ENCODE results near the gene TFDP2. TPM values are rescaled to one million over a fixed set of nuclear protein-coding genes. Genes with fewer than 3 reads are reported as not detected.
"Not testable (repeated sequence)": the region's sequence is repeated elsewhere in the genome, so short reads cannot be mapped to it uniquely, and the experiment has no call there.

The TFDP2 gene
- total and polyA plus RNA-seq, 4 donors: 22.9 to 57.2 (median 34.5) TPM

- no peak overlapping the region for H3K27ac ChIP-seq (ENCODE audit: low read depth, low read length)
- no peak for DNase-seq (ENCODE audit: low read depth in 4 of 6, low spot score in 6 of 6)
- H3K27me3 ChIP-seq (ENCODE audit: control insufficient read depth, insufficient read depth, low read length): no peaks in the 10 kb centered on the region
- no CpG with 5 or more reads among the region's 3 CpGs for WGBS (ENCODE audit: insufficient coverage)
- H3K9me3 ChIP-seq (ENCODE audit: control insufficient read depth, insufficient read depth, low read length): no peaks in the 10 kb centered on the region
- peaks cover 5% of the 10 kb centered on the region for H3K36me3 ChIP-seq (ENCODE audit: control insufficient read depth, insufficient read depth, low read length)
- no peak overlapping the region for H3K4me3 ChIP-seq (ENCODE audit: low read depth, low read length)
- no peaks in the 10 kb centered on the region for H3K4me1 ChIP-seq (ENCODE audit: control insufficient read depth, insufficient read depth, low read length)
Measured at GRCh38 chr3:141981084-141981483, 168.3 kb downstream of the TFDP2 start.

GRCh38 chr3:141979050-141979671 lies 170.2 kb downstream of the TFDP2 start:
- Histone ChIP-seq H3K36me3 (ENCODE audit: control insufficient read depth, insufficient read depth, low read length) (peaks cover 5% of the 10 kb centered on the region), H3K9me3 (ENCODE audit: control insufficient read depth, insufficient read depth, low read length) (no peaks in the 10 kb centered on the region), H3K27ac (ENCODE audit: low read depth, low read length) (no peak overlapping the region), H3K27me3 (ENCODE audit: control insufficient read depth, insufficient read depth, low read length) (no peaks in the 10 kb centered on the region), H3K4me1 (ENCODE audit: control insufficient read depth, insufficient read depth, low read length) (no peaks in the 10 kb centered on the region), H3K4me3 (ENCODE audit: low read depth, low read length) (no peak overlapping the region)
- WGBS (ENCODE audit: insufficient coverage): 100% methylated on average over 1 of the region's 5 CpGs
- no peak for DNase-seq (ENCODE audit: low read depth in 4 of 6, low spot score in 6 of 6)

- H3K27ac ChIP-seq (ENCODE audit: low read depth, low read length); DNase-seq (ENCODE audit: low read depth in 4 of 6, low spot score in 6 of 6); H3K9me3 ChIP-seq (ENCODE audit: control insufficient read depth, insufficient read depth, low read length): not testable (repeated sequence)
Measured at GRCh38 chr3:141974777-141975176, 174.6 kb downstream of the TFDP2 start.

GRCh38 chr3:141972399-141972798 lies 176.9 kb downstream of the TFDP2 start:
- no peak for DNase-seq (ENCODE audit: low read depth in 4 of 6, low spot score in 6 of 6)
- Histone ChIP-seq H3K4me3 (ENCODE audit: low read depth, low read length) (no peak overlapping the region), H3K36me3 (ENCODE audit: control insufficient read depth, insufficient read depth, low read length) (no peaks in the 10 kb centered on the region), H3K9me3 (ENCODE audit: control insufficient read depth, insufficient read depth, low read length) (no peaks in the 10 kb centered on the region), H3K27me3 (ENCODE audit: control insufficient read depth, insufficient read depth, low read length) (no peaks in the 10 kb centered on the region), H3K27ac (ENCODE audit: low read depth, low read length) (no peak overlapping the region), H3K4me1 (ENCODE audit: control insufficient read depth, insufficient read depth, low read length) (no peaks in the 10 kb centered on the region)
- no CpG with 5 or more reads among the region's 2 CpGs for WGBS (ENCODE audit: insufficient coverage)

More at GRCh38 chr3:141974777-141975176, 174.6 kb downstream of the TFDP2 start:
- not testable (repeated sequence) for H3K27me3 ChIP-seq (ENCODE audit: control insufficient read depth, insufficient read depth, low read length); H3K4me3 ChIP-seq (ENCODE audit: low read depth, low read length); H3K4me1 ChIP-seq (ENCODE audit: control insufficient read depth, insufficient read depth, low read length); H3K36me3 ChIP-seq (ENCODE audit: control insufficient read depth, insufficient read depth, low read length)
- WGBS (ENCODE audit: insufficient coverage): 92% methylated on average over 7 of the region's 8 CpGs

GRCh38 chr3:141971571-141971970 lies 177.8 kb downstream of the TFDP2 start:
- no peak for DNase-seq (ENCODE audit: low read depth in 4 of 6, low spot score in 6 of 6)
- H3K4me3 ChIP-seq (ENCODE audit: low read depth, low read length): no peak overlapping the region
- no peaks in the 10 kb centered on the region for H3K36me3 ChIP-seq (ENCODE audit: control insufficient read depth, insufficient read depth, low read length)
- no peaks in the 10 kb centered on the region for H3K4me1 ChIP-seq (ENCODE audit: control insufficient read depth, insufficient read depth, low read length)
- H3K27me3 ChIP-seq (ENCODE audit: control insufficient read depth, insufficient read depth, low read length): no peaks in the 10 kb centered on the region
- no peaks in the 10 kb centered on the region for H3K9me3 ChIP-seq (ENCODE audit: control insufficient read depth, insufficient read depth, low read length)
- H3K27ac ChIP-seq (ENCODE audit: low read depth, low read length): no peak overlapping the region
- no CpG with 5 or more reads among the region's 1 CpG for WGBS (ENCODE audit: insufficient coverage)

- Histone ChIP-seq H3K27ac (ENCODE audit: low read depth, low read length) (no peak overlapping the region), H3K27me3 (ENCODE audit: control insufficient read depth, insufficient read depth, low read length) (no peaks in the 10 kb centered on the region), H3K9me3 (ENCODE audit: control insufficient read depth, insufficient read depth, low read length) (no peaks in the 10 kb centered on the region), H3K36me3 (ENCODE audit: control insufficient read depth, insufficient read depth, low read length) (no peaks in the 10 kb centered on the region), H3K4me3 (ENCODE audit: low read depth, low read length) (no peak overlapping the region), H3K4me1 (ENCODE audit: control insufficient read depth, insufficient read depth, low read length) (no peaks in the 10 kb centered on the region)
- no peak for DNase-seq (ENCODE audit: low read depth in 4 of 6, low spot score in 6 of 6)
- WGBS (ENCODE audit: insufficient coverage): no CpG with 5 or more reads among the region's 6 CpGs
Measured at GRCh38 chr3:141969711-141970110, 179.6 kb downstream of the TFDP2 start.

- no peaks in the 10 kb centered on the region for H3K27me3 ChIP-seq (ENCODE audit: control insufficient read depth, insufficient read depth, low read length)
- no peaks in the 10 kb centered on the region for H3K9me3 ChIP-seq (ENCODE audit: control insufficient read depth, insufficient read depth, low read length)
- H3K4me1 ChIP-seq (ENCODE audit: control insufficient read depth, insufficient read depth, low read length): no peaks in the 10 kb centered on the region
- peaks cover 14% of the 10 kb centered on the region for H3K36me3 ChIP-seq (ENCODE audit: control insufficient read depth, insufficient read depth, low read length)
- no CpG with 5 or more reads among the region's 1 CpG for WGBS (ENCODE audit: insufficient coverage)
- H3K27ac ChIP-seq (ENCODE audit: low read depth, low read length): no peak overlapping the region
- DNase-seq (ENCODE audit: low read depth in 4 of 6, low spot score in 6 of 6): no peak
- H3K4me3 ChIP-seq (ENCODE audit: low read depth, low read length): no peak overlapping the region
Measured at GRCh38 chr3:141965471-141965870, 183.9 kb downstream of the TFDP2 start.

- Histone ChIP-seq H3K27me3 (ENCODE audit: control insufficient read depth, insufficient read depth, low read length) (no peaks in the 10 kb centered on the region), H3K4me3 (ENCODE audit: low read depth, low read length) (no peak overlapping the region), H3K36me3 (ENCODE audit: control insufficient read depth, insufficient read depth, low read length) (peaks cover 14% of the 10 kb centered on the region), H3K9me3 (ENCODE audit: control insufficient read depth, insufficient read depth, low read length) (no peaks in the 10 kb centered on the region), H3K27ac (ENCODE audit: low read depth, low read length) (no peak overlapping the region), H3K4me1 (ENCODE audit: control insufficient read depth, insufficient read depth, low read length) (no peaks in the 10 kb centered on the region)
- DNase-seq (ENCODE audit: low read depth in 4 of 6, low spot score in 6 of 6): no peak
- 100% methylated on average over 1 of the region's 4 CpGs for WGBS (ENCODE audit: insufficient coverage)
Measured at GRCh38 chr3:141963301-141963700, 186.0 kb downstream of the TFDP2 start.

- DNase-seq (ENCODE audit: low read depth in 4 of 6, low spot score in 6 of 6): no peak
- WGBS (ENCODE audit: insufficient coverage): 43% methylated on average over 2 of the region's 3 CpGs
- H3K9me3 ChIP-seq (ENCODE audit: control insufficient read depth, insufficient read depth, low read length): no peaks in the 10 kb centered on the region
- H3K27ac ChIP-seq (ENCODE audit: low read depth, low read length): no peak overlapping the region
- H3K4me3 ChIP-seq (ENCODE audit: low read depth, low read length): no peak overlapping the region
- peaks cover 14% of the 10 kb centered on the region for H3K36me3 ChIP-seq (ENCODE audit: control insufficient read depth, insufficient read depth, low read length)
- peaks cover 1% of the 10 kb centered on the region for H3K4me1 ChIP-seq (ENCODE audit: control insufficient read depth, insufficient read depth, low read length)
- H3K27me3 ChIP-seq (ENCODE audit: control insufficient read depth, insufficient read depth, low read length): no peaks in the 10 kb centered on the region
Measured at GRCh38 chr3:141960731-141961130, 188.6 kb downstream of the TFDP2 start.
